Measurements from ENCODE around the gene NKX2-4.

DNA sequence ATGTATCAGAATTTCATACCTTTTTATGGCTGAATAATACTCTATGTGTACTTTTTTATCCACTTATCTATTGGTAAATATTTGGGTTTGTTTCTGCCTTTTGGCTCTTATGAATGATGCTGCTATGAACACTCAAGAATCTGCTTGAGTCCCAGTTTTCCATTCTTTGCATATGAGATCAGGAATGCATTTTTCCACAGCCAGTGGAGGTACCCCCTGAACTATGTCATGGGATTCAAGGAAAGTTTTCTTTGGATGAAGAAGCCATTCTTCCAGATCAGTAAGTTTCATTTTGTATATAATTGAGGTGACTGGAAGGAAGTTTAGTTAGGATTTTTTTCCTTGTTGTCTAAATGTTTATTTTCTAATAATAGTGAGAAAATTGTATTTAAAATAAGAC is 40.9 kb downstream of the NKX2-4 start:
- TF ChIP-seq ZNF274 (IDR thresholded peaks at IDR 0.05; ENCODE audit: low read depth, low read length): no peak
- TF ChIP-seq FOSL1 (IDR thresholded peaks at IDR 0.05; ENCODE audit: low read depth): no peak
